ENCODE data around the gene KRTAP20-2. TPM values are rescaled to one million over a fixed set of nuclear protein-coding genes. Genes with fewer than 3 reads are reported as not detected.

KRTAP20-2 gene
- total RNA-seq (2014; rRNA removed; shearing (Covaris generic)): not detected in 2 replicates

DNA sequence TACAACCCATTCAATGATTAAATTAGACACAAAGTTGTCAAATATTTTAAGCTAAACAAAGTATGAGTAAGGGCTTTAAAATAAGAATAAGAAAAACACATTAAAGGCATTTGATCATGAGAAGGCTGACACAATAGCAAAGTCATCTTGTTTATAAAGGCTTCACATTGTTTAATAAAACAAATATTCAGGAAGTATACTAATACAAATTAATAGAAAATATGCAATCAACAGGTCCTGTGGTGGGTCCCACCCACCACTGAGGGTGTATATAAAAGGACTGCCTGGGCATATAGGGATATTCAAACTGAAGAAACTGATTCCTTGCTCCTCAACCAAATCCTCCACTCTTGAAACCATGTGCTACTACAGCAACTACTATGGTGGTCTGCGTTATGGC is at the start of gene KRTAP20-2:
Gene KRTAP20-2 (plus strand): TSS at position 301 of the 400 bp plus-strand sequence. CDS start 58 bp downstream, at position 359.
- no peak within 1 kb of the TSS for H3K27ac ChIP-seq
- DNase-seq: no peak
- no peaks in the 10 kb centered on the region for H3K4me1 ChIP-seq

DNA sequence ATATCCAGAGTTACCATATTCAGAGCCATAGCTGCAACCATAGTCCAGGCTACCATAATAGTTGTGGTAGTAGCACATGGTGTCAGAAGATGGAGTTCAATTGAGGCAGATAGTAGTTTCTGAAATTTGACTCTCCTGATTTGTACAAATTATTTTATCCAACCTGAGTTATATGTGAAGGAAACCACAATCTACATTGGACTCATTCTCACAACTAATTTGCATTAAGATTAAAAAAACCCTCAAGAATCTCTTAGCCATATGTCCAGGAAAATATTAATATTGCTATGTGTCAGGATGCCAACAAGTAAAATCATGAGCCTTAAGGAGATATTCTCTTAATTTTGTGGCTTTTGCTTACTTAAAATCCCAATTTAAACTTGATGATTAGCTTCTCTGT is 44.7 kb upstream of the KRTAP20-2 start, which contains the start of gene KRTAP22-2:
Gene KRTAP22-2 (minus strand): TSS at position 101 of the 400 bp plus-strand sequence.
- Histone ChIP-seq H3K4me1 (no peaks in the 10 kb centered on the region; the same call in 1 of the 2 replicates), H3K27ac (no peak within 1 kb of the TSS), H3K27me3 (no peaks in the 10 kb centered on the region), H3K4me3 (no peak within 1 kb of the TSS), H3K36me3 (0 out of 2 replicates have a peak, but pooled peaks cover 2% of the 10 kb centered on the region), H3K9me3 (replicated peaks) (no peaks in the 10 kb centered on the region)
- DNase-seq: no peak

More for the DNA sequence above, at the start of gene KRTAP20-2:
- no peaks in the 10 kb centered on the region; the same call in 1 of the 2 replicates for H3K27me3 ChIP-seq
- H3K36me3 ChIP-seq: no peaks in the 10 kb centered on the region
- no peaks in the 10 kb centered on the region for H3K9me3 ChIP-seq (replicated peaks)
- H3K4me3 ChIP-seq: no peak within 1 kb of the TSS

GRCh38 chr21:30592140-30592539 is 42.9 kb upstream of the KRTAP20-2 start, which contains the start of gene KRTAP6-3:
Gene KRTAP6-3, plus strand, starts transcription at chr21:30592440. Its CDS starts 6 bp downstream, at chr21:30592446.
- no peak for DNase-seq
- H3K27me3 ChIP-seq: no peaks in the 10 kb centered on the region
- no peaks in the 10 kb centered on the region for H3K4me1 ChIP-seq
- no peaks in the 10 kb centered on the region for H3K9me3 ChIP-seq (replicated peaks)
- no peak within 1 kb of the TSS for H3K27ac ChIP-seq
- H3K36me3 ChIP-seq: no peaks in the 10 kb centered on the region
- no peak within 1 kb of the TSS for H3K4me3 ChIP-seq

GRCh38 chr21:30598802-30599201 is 36.2 kb upstream of the KRTAP20-2 start, which contains the start of gene KRTAP6-2:
Gene KRTAP6-2, minus strand, starts transcription at chr21:30598902. Its CDS starts 28 bp downstream, at chr21:30598874.
- no peak within 1 kb of the TSS for H3K27ac ChIP-seq
- no peak within 1 kb of the TSS for H3K4me3 ChIP-seq
- H3K9me3 ChIP-seq (replicated peaks): no peaks in the 10 kb centered on the region
- H3K36me3 ChIP-seq: no peaks in the 10 kb centered on the region
- no peak for DNase-seq
- H3K4me1 ChIP-seq: no peaks in the 10 kb centered on the region
- H3K27me3 ChIP-seq: no peaks in the 10 kb centered on the region

DNA sequence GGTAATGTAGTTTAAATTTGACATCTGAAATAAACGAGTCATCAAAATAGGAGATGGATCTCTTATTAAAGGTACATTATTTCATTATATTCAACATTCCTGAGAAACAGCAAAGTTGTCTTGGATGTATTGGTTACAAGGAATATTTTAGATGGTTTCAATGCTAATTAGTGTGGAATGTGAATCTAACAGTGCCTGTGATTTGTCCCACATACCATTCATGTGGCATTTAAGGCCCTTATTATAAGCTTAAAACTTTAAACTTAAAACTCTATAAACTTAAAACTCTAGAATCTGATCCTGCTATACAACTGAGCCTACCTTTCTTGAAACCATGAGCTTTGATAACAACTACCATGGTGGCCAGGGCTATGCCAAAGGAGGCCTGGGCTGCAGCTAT is 34.2 kb upstream of the KRTAP20-2 start, which contains the start of gene KRTAP22-1:
Gene KRTAP22-1 (plus strand): TSS at position 301 of the 400 bp plus-strand sequence.
- H3K36me3 ChIP-seq: no peaks in the 10 kb centered on the region

DNA sequence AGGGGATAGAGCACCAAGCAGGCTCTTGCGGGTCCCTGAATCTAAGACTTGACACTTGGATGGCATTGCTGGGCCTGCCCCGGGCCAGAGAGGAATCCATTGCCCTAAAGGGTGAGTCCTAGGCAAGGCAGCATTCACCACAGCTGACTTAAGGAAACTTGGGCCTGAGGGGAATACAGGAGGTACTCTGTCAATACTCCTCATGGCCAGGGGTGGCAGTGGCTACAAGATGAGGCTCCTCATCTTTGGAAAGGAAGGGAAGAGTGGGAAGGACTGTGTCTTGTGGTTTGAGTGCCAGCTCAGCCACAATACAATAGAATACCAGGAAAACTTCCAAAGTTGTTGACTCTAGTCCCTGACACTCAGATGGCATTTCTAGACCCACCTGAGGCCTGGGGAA is 29.0 kb upstream of the KRTAP20-2 start:
- H3K4me3 ChIP-seq: no peak overlapping the region
- no peaks in the 10 kb centered on the region for H3K36me3 ChIP-seq
- no peaks in the 10 kb centered on the region for H3K4me1 ChIP-seq
- no peaks in the 10 kb centered on the region for H3K27me3 ChIP-seq
- no peaks in the 10 kb centered on the region for H3K9me3 ChIP-seq (replicated peaks)
- DNase-seq: no peak
- no peak overlapping the region for H3K27ac ChIP-seq

More for the DNA sequence above, 34.2 kb upstream of the KRTAP20-2 start, which contains the start of gene KRTAP22-1:
- Histone ChIP-seq H3K4me1 (no peaks in the 10 kb centered on the region), H3K27ac (no peak within 1 kb of the TSS), H3K9me3 (replicated peaks) (no peaks in the 10 kb centered on the region), H3K4me3 (no peak within 1 kb of the TSS), H3K27me3 (no peaks in the 10 kb centered on the region)
- DNase-seq: no peak

DNA sequence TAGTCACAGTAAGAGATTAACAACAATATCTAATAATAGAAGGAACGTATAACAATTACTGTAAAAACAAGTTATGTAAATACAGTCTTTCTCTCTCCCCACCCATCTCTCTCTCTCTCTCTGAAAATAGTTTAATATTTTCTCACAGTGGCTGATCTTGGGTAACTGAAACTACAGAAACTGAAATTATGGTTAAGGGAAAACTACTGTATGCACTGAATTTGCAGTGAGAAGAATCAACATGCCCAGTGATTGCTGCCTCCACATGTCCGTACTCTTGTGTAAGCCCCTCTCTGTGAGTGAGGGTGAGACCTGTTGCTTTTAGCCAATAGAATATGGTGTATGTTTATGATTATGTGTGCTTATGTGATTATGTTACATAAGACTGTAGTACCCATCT is 22.9 kb upstream of the KRTAP20-2 start:
- Histone ChIP-seq H3K36me3 (no peaks in the 10 kb centered on the region), H3K4me1 (no peaks in the 10 kb centered on the region), H3K9me3 (replicated peaks) (no peaks in the 10 kb centered on the region), H3K4me3 (no peak overlapping the region), H3K27me3 (no peaks in the 10 kb centered on the region), H3K27ac (no peak overlapping the region)
- no peak for DNase-seq

GRCh38 chr21:30613836-30614235 is 21.2 kb upstream of the KRTAP20-2 start, which contains the start of gene KRTAP6-1:
Gene KRTAP6-1, minus strand, starts transcription at chr21:30613930. Its CDS starts 26 bp downstream, at chr21:30613904.
- no peak within 1 kb of the TSS for H3K27ac ChIP-seq
- H3K4me3 ChIP-seq: no peak within 1 kb of the TSS
- H3K27me3 ChIP-seq: no peaks in the 10 kb centered on the region
- no peak for DNase-seq
- H3K36me3 ChIP-seq: no peaks in the 10 kb centered on the region
- no peaks in the 10 kb centered on the region for H3K4me1 ChIP-seq
- no peaks in the 10 kb centered on the region for H3K9me3 ChIP-seq (replicated peaks)

DNA sequence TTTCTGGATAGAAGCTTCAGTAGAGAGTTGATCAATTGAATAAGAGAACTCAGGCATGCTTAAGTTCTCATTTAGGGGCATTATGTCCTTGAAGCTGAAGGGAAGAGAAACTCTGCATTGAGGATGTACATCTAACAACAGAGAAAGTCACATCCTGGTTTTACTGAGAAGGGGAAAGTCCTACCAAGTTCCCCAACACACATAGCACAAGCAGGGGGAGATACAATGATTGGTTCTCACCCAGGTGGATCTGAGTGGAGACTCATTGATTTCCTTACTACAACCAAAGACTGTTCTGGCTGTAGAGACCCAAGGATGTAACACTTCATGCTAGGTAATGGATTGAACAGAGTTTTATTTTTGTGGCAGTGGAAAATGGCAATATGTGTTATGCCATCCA is 19.8 kb upstream of the KRTAP20-2 start:
- Histone ChIP-seq H3K4me3 (no peak overlapping the region), H3K9me3 (replicated peaks) (no peaks in the 10 kb centered on the region), H3K36me3 (no peaks in the 10 kb centered on the region), H3K27me3 (no peaks in the 10 kb centered on the region), H3K27ac (no peak overlapping the region), H3K4me1 (no peaks in the 10 kb centered on the region)
- no peak for DNase-seq

DNA sequence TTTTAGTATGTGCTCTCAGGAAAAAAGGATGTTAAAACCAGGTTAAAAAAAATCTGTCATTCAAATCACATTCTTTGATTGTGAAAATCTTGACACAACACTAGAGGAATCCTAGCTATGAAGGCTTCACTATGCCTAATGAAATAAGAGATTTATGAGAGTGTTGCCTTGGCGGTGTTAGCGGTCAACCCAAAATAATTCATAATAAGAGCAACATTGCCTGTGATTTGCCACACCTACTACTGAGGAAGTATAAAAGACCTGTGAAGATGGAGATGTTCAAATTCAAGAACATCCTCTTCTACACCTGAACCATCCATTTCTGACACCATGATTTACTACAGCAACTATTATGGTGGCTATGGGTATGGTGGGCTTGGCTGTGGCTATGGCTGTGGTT is 18.9 kb upstream of the KRTAP20-2 start, which contains the start of gene KRTAP20-1:
Gene KRTAP20-1 (plus strand): TSS at position 301 of the 400 bp plus-strand sequence. CDS start 30 bp downstream, at position 331.
- Histone ChIP-seq H3K9me3 (replicated peaks) (no peaks in the 10 kb centered on the region), H3K4me1 (no peaks in the 10 kb centered on the region), H3K27ac (no peak within 1 kb of the TSS), H3K36me3 (no peaks in the 10 kb centered on the region), H3K4me3 (no peak within 1 kb of the TSS), H3K27me3 (0 out of 2 replicates have a peak, but pooled peaks cover 2% of the 10 kb centered on the region)
- DNase-seq: no peak

DNA sequence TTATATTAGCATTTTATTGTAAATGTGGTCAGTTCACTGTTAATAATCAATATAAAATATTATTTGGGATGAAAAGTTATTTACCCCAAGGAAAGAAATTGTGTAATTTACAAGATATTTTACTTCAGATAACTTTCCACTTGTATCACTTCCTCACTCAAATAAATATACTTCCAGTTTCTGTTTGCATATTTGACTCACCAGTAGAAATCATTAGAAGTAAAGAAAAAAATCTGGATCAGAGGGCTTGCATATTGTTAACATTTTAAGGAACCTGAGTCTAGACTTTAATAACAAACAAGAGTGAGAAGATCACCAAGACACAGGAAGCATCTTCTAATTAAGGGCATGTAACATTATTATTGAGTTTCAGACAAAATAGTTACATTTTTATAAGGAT is 14.9 kb upstream of the KRTAP20-2 start:
- Histone ChIP-seq H3K4me3 (no peak overlapping the region), H3K27me3 (0 out of 2 replicates have a peak, but pooled peaks cover 3% of the 10 kb centered on the region), H3K4me1 (no peaks in the 10 kb centered on the region), H3K36me3 (no peaks in the 10 kb centered on the region), H3K9me3 (replicated peaks) (no peaks in the 10 kb centered on the region), H3K27ac (no peak overlapping the region)
- no peak for DNase-seq

GRCh38 chr21:30620522-30620921 is 14.5 kb upstream of the KRTAP20-2 start, which contains the start of gene KRTAP20-4:
Gene KRTAP20-4, plus strand, starts transcription at chr21:30620627.
- Histone ChIP-seq H3K9me3 (replicated peaks) (no peaks in the 10 kb centered on the region), H3K4me1 (no peaks in the 10 kb centered on the region), H3K36me3 (no peaks in the 10 kb centered on the region), H3K27ac (no peak within 1 kb of the TSS), H3K27me3 (0 out of 2 replicates have a peak, but pooled peaks cover 3% of the 10 kb centered on the region), H3K4me3 (no peak within 1 kb of the TSS)
- DNase-seq: no peak

GRCh38 chr21:30623362-30623761 is 11.6 kb upstream of the KRTAP20-2 start:
- Histone ChIP-seq H3K9me3 (replicated peaks) (no peaks in the 10 kb centered on the region), H3K36me3 (no peaks in the 10 kb centered on the region), H3K4me3 (no peak overlapping the region), H3K4me1 (no peaks in the 10 kb centered on the region), H3K27me3 (0 out of 2 replicates have a peak, but pooled peaks cover 3% of the 10 kb centered on the region), H3K27ac (no peak overlapping the region)
- DNase-seq: no peak

GRCh38 chr21:30625449-30626165 is 9.4 kb upstream of the KRTAP20-2 start:
- no peak overlapping the region for H3K27ac ChIP-seq
- H3K4me1 ChIP-seq: no peaks in the 10 kb centered on the region
- no peaks in the 10 kb centered on the region for H3K36me3 ChIP-seq
- no peak overlapping the region for H3K4me3 ChIP-seq
- no peaks in the 10 kb centered on the region for H3K9me3 ChIP-seq (replicated peaks)
- no peak for DNase-seq
- 0 out of 2 replicates have a peak, but pooled peaks cover 6% of the 10 kb centered on the region for H3K27me3 ChIP-seq

DNA sequence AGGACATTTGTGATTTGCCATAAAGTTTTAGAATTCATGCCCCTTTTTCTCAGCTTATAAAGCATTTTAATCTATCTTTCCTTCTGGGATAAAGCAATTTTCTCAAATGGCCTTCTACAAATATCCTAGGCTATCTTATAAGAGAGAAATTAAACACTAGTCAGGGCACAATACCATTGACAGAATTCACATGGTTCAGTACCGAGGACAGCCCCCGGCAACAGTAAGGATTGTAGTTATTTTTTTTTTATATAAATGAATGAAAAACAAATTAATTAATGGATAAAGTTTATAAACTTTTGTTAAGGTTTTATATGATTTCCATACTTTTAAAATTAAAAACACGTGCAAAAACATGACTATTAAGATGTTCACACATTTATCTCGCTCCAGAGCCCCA is 6.9 kb upstream of the KRTAP20-2 start:
- Histone ChIP-seq H3K27me3 (0 out of 2 replicates have a peak, but pooled peaks cover 3% of the 10 kb centered on the region), H3K4me3 (no peak overlapping the region), H3K36me3 (no peaks in the 10 kb centered on the region), H3K27ac (no peak overlapping the region), H3K4me1 (no peaks in the 10 kb centered on the region), H3K9me3 (replicated peaks) (no peaks in the 10 kb centered on the region)
- DNase-seq: no peak

Measured in SJCRH30 (cell line).